HEK293T (cell line): ENCODE results near the gene RAB1A.
"Not testable (repeated sequence)": the region's sequence is repeated elsewhere in the genome, so short reads cannot be mapped to it uniquely, and the experiment has no call there.

Source experiments
- CTCF ChIA-PET: fragments of 350-600 bp; formaldehyde crosslinking; extraction: SDS; loops from one replicate; lab custom pipeline; 2021; ENCODE audit warnings: antibody characterized with exemption, inconsistent platforms; lab: Yijun Ruan, JAX
- POLR2A ChIA-PET: fragments of 350-600 bp; formaldehyde crosslinking; extraction: SDS; loops from one replicate; lab custom pipeline; 2020; ENCODE audit warnings: antibody characterized with exemption, inconsistent platforms; lab: Yijun Ruan, JAX
- DNase-seq: peaks from one replicate; pipeline ENCODE4 v3.0.0; 2012; ENCODE audit warnings: mixed read lengths; ENCODE audit errors: extremely low spot score
- ARNT ChIP-seq: fragments of 450-650 bp; IDR thresholded peaks from 2 replicates; pipeline ENCODE4 v1.6.1; 2017; ENCODE audit warnings: mild to moderate bottlenecking
- BHLHE40 ChIP-seq: fragments of 450-650 bp; IDR thresholded peaks from 2 replicates; pipeline ENCODE4 v1.6.1; 2016; ENCODE audit warnings: mild to moderate bottlenecking, moderate library complexity, borderline replicate concordance
- CTBP1 ChIP-seq: fragments of 450-650 bp; IDR thresholded peaks from 2 replicates; pipeline ENCODE4 v1.6.1; 2016; ENCODE audit warnings: borderline replicate concordance
- ELF4 ChIP-seq: fragments of 450-650 bp; IDR thresholded peaks from 2 replicates; pipeline ENCODE4 v1.6.1; 2017; ENCODE audit warnings: antibody characterized with exemption
- FOXA1 ChIP-seq: fragments of 450-650 bp; IDR thresholded peaks from 2 replicates; pipeline ENCODE4 v1.6.1; 2016; ENCODE audit warnings: mild to moderate bottlenecking
- FOXK2 ChIP-seq: fragments of 450-650 bp; IDR thresholded peaks from 2 replicates; pipeline ENCODE4 v1.6.1; 2016; ENCODE audit warnings: mild to moderate bottlenecking
- FOXM1 ChIP-seq: fragments of 450-650 bp; IDR thresholded peaks from 2 replicates; pipeline ENCODE4 v1.6.1; 2017; ENCODE audit warnings: mild to moderate bottlenecking, borderline replicate concordance
- HDGF ChIP-seq: fragments of 450-650 bp; IDR thresholded peaks from 2 replicates; pipeline ENCODE4 v1.6.1; 2017; ENCODE audit warnings: antibody characterized with exemption, borderline replicate concordance
- L3MBTL2 ChIP-seq: fragments of 450-650 bp; conservative IDR thresholded peaks from 2 replicates; pipeline ENCODE4 v1.6.1; 2016; ENCODE audit warnings: mild to moderate bottlenecking
- LEF1 ChIP-seq: fragments of 450-650 bp; IDR thresholded peaks from 2 replicates; pipeline ENCODE4 v1.6.1; 2017; ENCODE audit warnings: mild to moderate bottlenecking, borderline replicate concordance
- NFRKB ChIP-seq: fragments of 450-650 bp; IDR thresholded peaks from 2 replicates; pipeline ENCODE4 v1.6.1; 2016; ENCODE audit warnings: mild to moderate bottlenecking, moderate library complexity
- SP1 ChIP-seq: fragments of 450-650 bp; IDR thresholded peaks from 2 replicates; pipeline ENCODE4 v1.6.1; 2017
- SUZ12 ChIP-seq: fragments of 450-650 bp; IDR thresholded peaks from 2 replicates; pipeline ENCODE4 v1.6.1; 2016; ENCODE audit warnings: mild to moderate bottlenecking
- TARDBP ChIP-seq: fragments of 450-650 bp; IDR thresholded peaks from 2 replicates; pipeline ENCODE4 v1.6.1; 2016
- ZNF384 ChIP-seq: fragments of 450-650 bp; IDR thresholded peaks from 2 replicates; pipeline ENCODE4 v1.6.1; 2016
- TF ChIP-seq, protein P1 (sequence below): fragments of 450-650 bp; IDR thresholded peaks from 2 replicates; pipeline ENCODE4 v1.6.1; 2016

RAB1A gene

DNA sequence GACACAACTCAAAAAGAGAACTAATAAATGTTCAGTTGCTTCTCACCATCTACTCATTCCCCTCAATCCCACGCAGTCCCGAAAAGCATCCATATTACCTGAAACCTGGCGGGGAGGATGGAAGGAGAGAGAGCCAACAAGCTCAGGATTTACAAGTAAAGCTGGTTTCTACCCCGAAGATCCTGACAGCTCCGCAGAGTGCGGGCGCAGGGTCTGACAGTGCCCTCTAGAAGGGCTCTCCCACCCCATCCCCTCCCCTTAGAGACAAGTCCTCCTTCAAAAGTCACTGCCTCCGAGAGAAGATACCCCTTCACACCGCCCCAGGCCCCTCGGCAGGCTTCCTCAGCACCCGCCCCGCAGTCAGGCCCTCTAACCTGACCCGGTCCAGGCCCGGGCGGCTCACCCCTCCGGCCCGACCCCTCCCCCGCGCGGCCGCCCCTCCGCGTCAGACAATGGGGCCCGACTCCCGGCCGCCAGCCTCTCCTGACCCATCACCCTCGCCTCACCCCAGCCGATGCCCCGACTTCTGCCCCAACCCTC lies 550 bp downstream of the RAB1A start:
- CTCF ChIA-PET: interaction anchor here (0.5 to 0.6 kb wide), 2 partner anchors 70 to 479 kb away, joined by 3 to 4 read pairs; no protein-coding TSS in a partner anchor
- POLR2A ChIA-PET: interaction anchor here (0.6 to 1.9 kb wide), 6 partner anchors 27 to 307 kb away, joined by 3 to 13 read pairs (median 3); partner anchors contain the start of genes ACTR2 and CEP68
- DNase-seq: peak; percentile 28
- no peak for TF ChIP-seq FOXM1
- TF ChIP-seq, protein P1, sequence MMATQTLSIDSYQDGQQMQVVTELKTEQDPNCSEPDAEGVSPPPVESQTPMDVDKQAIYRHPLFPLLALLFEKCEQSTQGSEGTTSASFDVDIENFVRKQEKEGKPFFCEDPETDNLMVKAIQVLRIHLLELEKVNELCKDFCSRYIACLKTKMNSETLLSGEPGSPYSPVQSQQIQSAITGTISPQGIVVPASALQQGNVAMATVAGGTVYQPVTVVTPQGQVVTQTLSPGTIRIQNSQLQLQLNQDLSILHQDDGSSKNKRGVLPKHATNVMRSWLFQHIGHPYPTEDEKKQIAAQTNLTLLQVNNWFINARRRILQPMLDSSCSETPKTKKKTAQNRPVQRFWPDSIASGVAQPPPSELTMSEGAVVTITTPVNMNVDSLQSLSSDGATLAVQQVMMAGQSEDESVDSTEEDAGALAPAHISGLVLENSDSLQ: no peak
- no peak for TF ChIP-seq ZNF384
- no peak for TF ChIP-seq SP1
- no peak for TF ChIP-seq NFRKB
- no peak for TF ChIP-seq HDGF

DNA sequence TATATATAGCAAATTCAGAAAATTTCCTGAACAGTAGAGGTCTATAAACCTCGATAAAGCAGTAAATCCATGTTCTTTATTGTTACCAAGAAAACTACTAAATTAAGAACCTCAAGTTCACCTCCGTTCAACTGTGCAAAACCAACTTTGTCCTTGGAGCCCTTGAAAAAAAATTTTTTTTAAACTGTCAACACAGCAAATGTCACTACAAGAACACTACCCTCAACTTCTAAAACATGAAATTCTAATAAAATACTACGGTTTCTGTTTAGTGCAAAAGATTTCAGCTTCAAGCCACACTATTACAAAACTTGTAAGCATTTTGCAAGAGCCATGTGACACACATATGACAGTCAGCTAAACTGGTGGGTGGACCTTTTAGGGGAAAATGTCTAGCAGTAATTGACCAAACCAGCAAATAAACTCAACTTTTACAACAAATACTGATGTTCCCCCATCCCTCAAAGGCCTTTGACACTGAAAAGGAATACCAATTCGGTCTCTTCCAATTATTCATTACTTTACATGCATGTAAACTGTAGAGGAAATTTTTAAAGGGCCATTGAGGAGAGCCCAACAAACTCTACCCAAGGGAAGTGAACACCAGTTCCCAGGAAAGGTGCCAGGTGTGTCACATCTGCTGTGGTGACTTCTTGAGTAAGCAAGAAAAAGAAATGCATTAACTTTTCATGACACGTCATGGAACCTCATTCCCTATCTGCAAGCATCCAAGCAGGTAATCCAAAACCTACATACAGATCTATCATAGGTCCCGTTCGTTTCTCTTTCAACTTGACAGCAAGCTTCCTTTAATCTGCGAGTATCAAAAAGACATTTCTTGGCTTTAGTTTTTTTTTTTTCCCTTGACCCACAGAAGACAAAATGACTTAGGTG lies 1.4 kb downstream of the RAB1A start:
- TF ChIP-seq, protein P1: no peak
- TF ChIP-seq ELF4: no peak
- TF ChIP-seq TARDBP: no peak
- TF ChIP-seq CTBP1: no peak
- TF ChIP-seq BHLHE40: no peak
- no peak for TF ChIP-seq SUZ12
- CTCF ChIA-PET: no interaction called here

DNA sequence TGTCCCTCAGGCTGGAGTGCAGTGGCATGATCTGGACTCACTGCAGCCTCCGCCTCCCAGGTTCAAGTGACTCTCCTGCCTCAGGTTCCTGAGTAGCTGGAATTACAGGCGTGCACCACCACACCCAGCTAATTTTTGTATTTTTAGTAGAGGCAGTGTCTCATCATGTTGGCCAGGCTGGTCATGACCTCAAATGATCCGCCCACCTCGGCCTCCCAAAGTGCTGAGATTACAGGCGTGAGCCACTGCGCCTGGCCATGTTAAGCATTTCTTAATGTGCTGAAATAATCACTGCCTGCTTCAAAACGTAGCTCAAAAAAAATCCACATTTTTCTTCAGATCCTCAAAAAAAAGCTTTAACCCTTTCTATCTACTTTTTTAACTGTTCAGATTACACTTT lies 4.4 kb downstream of the RAB1A start:
- CTCF ChIA-PET, DNase-seq, POLR2A ChIA-PET: not testable (repeated sequence)
- TF ChIP-seq ZNF384: peak; percentile 65

More for the DNA sequence above, 1.4 kb downstream of the RAB1A start:
- DNase-seq: no peak
- POLR2A ChIA-PET: no interaction called here

DNA sequence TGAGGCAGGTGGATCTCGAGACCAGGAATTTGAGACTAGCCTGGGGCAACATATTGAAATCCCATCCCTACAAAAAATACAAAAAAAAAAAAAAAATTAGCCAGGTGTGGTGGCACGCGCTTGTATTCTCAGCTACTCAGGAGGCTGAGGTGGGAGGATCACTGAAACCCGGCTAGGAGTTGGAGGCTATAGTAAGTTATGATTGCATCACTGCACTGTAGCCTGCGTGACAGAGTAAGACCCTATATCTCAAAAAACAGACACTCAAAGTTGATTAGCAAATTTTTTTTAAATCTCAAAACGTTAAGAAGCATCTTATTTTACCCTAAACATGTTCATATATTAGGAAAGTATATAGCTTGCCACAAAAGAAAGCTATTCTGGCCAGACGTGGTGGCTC lies 7.6 kb downstream of the RAB1A start:
- CTCF ChIA-PET: no interaction called here
- DNase-seq: no peak
- POLR2A ChIA-PET: no interaction called here
- TF ChIP-seq TARDBP (no peak), SUZ12 (no peak), CTBP1 (no peak), FOXK2 (no peak), NFRKB (no peak), L3MBTL2 (no peak), BHLHE40 (no peak), FOXA1 (no peak), SP1 (no peak), FOXM1 (no peak), ELF4 (no peak), ZNF384 (no peak), HDGF (no peak), LEF1 (no peak), ARNT (no peak)
- TF ChIP-seq, protein P1: no peak

DNA sequence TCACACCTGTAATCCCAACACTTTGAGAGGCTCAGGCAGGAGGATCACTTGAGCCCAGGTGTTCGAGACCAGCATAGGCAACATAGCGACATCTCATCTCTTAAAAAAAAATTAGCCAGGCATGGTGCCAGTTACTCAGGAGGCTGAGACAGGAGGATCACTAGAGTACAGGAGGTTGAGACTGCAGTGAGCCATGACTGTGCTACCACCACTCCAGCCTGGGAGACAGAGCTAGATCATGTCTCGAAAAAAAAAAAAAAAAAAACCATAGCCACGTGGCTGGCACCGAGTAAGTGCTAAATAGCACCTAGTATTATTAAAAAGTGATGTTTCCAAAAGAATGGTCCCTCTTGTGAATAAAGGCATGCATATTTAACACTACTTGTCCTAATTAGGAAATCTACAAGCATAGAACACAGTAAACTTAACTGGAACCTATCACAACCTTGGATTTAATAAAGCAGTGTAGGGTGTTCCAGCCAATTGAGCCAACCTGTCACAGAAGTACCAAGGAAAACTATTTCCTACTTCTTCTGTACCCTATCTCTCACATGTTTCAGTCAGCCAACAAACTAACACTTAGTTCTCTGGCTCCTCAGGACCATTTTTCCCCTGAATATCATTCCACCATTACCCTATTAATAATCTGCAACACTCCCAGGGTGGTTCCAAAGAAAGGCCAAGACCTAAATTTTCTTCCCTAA lies 8.8 kb downstream of the RAB1A start:
- POLR2A ChIA-PET: no interaction called here
- CTCF ChIA-PET: no interaction called here
- DNase-seq: no peak
- TF ChIP-seq TARDBP: no peak
- no peak for TF ChIP-seq CTBP1
- TF ChIP-seq ELF4: no peak
- no peak for TF ChIP-seq NFRKB
- TF ChIP-seq SP1: no peak
- no peak for TF ChIP-seq FOXA1
- TF ChIP-seq ZNF384: peak; percentile 35; the same call in 1 of the 2 replicates
- no peak for TF ChIP-seq HDGF

DNA sequence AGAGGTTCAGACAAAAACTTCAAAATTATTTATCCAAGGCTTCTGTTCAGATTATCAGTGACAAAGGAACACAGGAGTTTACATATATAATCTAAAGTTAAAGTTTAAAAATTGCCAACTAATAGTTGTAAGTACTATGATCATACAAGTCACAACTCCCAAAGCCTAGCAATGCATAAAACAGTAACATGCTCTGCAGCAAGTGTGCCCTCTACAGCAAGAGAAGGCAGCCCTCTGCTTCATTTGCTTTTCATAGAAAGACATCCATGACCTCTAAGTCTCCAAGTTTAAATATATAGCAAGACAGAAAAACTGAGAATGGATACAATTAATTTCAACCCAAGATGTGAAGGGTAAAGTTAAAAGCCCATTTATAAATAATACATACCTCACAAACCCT lies 13.3 kb downstream of the RAB1A start:
- DNase-seq: no peak
- ChIA-PET POLR2A (no interaction called here), CTCF (no interaction called here)
- no peak for TF ChIP-seq BHLHE40
- no peak for TF ChIP-seq ARNT
- TF ChIP-seq FOXK2: no peak
- no peak for TF ChIP-seq SUZ12
- TF ChIP-seq ELF4: no peak
- TF ChIP-seq, protein P1: no peak
- TF ChIP-seq NFRKB: no peak
- no peak for TF ChIP-seq FOXA1
- TF ChIP-seq CTBP1: no peak
- TF ChIP-seq L3MBTL2: no peak
- TF ChIP-seq ZNF384: no peak
- no peak for TF ChIP-seq TARDBP
- TF ChIP-seq HDGF: no peak
- no peak for TF ChIP-seq FOXM1
- no peak for TF ChIP-seq LEF1
- TF ChIP-seq SP1: no peak
